HEK293 (cell line): Measurements from ENCODE around the gene FLYWCH1.

Experiments
- CTCF ChIA-PET: fragments of 350-600 bp; formaldehyde crosslinking; extraction: SDS; loops from one replicate; lab custom pipeline; 2021; ENCODE audit warnings: antibody characterized with exemption; lab: Yijun Ruan, JAX
- POLR2A ChIA-PET: fragments of 300-600 bp; formaldehyde crosslinking; extraction: SDS; loops from one replicate; lab custom pipeline; 2020; ENCODE audit warnings: antibody characterized with exemption, inconsistent platforms; lab: Yijun Ruan, JAX
- H3K27ac ChIP-seq: fragments of 200-500 bp; sonication (Bioruptor generic); 2 replicates; pipeline ENCODE4 v1.5.1; 2014; ENCODE audit warnings: low read depth, low read length, control low read depth, inconsistent platforms; ENCODE audit errors: extremely low read depth
- H3K36me3 ChIP-seq, 2 experiments: fragments of 200-500 bp in 1 of 2; sonication (Bioruptor generic) in 1 of 2; 1 replicate in 1 of 2; 2 replicates in 1 of 2; pipeline ENCODE4 v1.5.1; 2014 to 2017; ENCODE audit warnings: inconsistent platforms in 2 of 2, low read length in 2 of 2; ENCODE audit not compliant: control insufficient read depth in 2 of 2, insufficient read depth in 1 of 2
- H3K4me1 ChIP-seq: fragments of 200-500 bp; sonication (Bioruptor generic); 2 replicates; pipeline ENCODE4 v1.5.1; 2014; ENCODE audit warnings: mild to moderate bottlenecking, low read length, inconsistent platforms; ENCODE audit not compliant: control insufficient read depth, insufficient read depth
- H3K4me3 ChIP-seq: 2 replicates; pipeline ENCODE4 v1.5.1; 2011; ENCODE audit warnings: low read depth, mild to moderate bottlenecking, control low read depth, low read length, moderate library complexity
- H3K9me3 ChIP-seq: fragments of 200-500 bp; sonication (Bioruptor generic); 2 replicates; pipeline ENCODE4 v1.5.1; 2014; ENCODE audit warnings: low read depth, low read length, inconsistent platforms; ENCODE audit not compliant: control insufficient read depth, insufficient read depth
- AEBP2 ChIP-seq: fragments of 450-650 bp; formaldehyde crosslinking; IDR thresholded peaks from 2 replicates; pipeline ENCODE4 v1.5.1; 2016; ENCODE audit warnings: missing biosample characterization, missing genetic modification characterization, borderline replicate concordance
- HOXD13 ChIP-seq: sonication (generic); formaldehyde crosslinking; IDR thresholded peaks from 2 replicates; pipeline ENCODE4 v1.8.0; 2022; ENCODE audit warnings: missing genetic modification reagents, borderline replicate concordance
- KLF10 ChIP-seq: fragments of 450-650 bp; IDR thresholded peaks from 2 replicates; pipeline ENCODE4 v1.5.1; 2018; ENCODE audit warnings: missing biosample characterization, mild to moderate bottlenecking, missing genetic modification characterization
- PRDM2 ChIP-seq: fragments of 450-650 bp; formaldehyde crosslinking; IDR thresholded peaks from 2 replicates; pipeline ENCODE4 v1.5.1; 2016; ENCODE audit warnings: missing biosample characterization, missing genetic modification characterization, borderline replicate concordance
- SETDB1 ChIP-seq: IDR thresholded peaks from one replicate; pipeline ENCODE4 v1.6.1; 2017; ENCODE audit warnings: mild to moderate bottlenecking, low read length, moderate library complexity, mixed read lengths; ENCODE audit not compliant: insufficient read length
- TCF7L2 ChIP-seq: IDR thresholded peaks from 2 replicates; pipeline ENCODE4 v1.6.1; 2011; ENCODE audit warnings: low read depth, mild to moderate bottlenecking, inconsistent platforms, low read length, moderate library complexity, borderline replicate concordance
- TSHZ1 ChIP-seq: fragments of 450-650 bp; formaldehyde crosslinking; IDR thresholded peaks from 2 replicates; pipeline ENCODE4 v1.5.1; 2016; ENCODE audit warnings: missing biosample characterization, missing genetic modification characterization, borderline replicate concordance
- ZBTB26 ChIP-seq: fragments of 450-650 bp; formaldehyde crosslinking; optimal IDR thresholded peaks from 2 replicates; pipeline ENCODE3; 2016; ENCODE audit warnings: missing biosample characterization, mild to moderate bottlenecking, missing genetic modification characterization
- ZEB2 ChIP-seq: fragments of 450-650 bp; formaldehyde crosslinking; IDR thresholded peaks from 2 replicates; pipeline ENCODE4 v1.5.1; 2016; ENCODE audit warnings: missing biosample characterization, missing genetic modification characterization
- ZNF140 ChIP-seq: fragments of 450-650 bp; formaldehyde crosslinking; IDR thresholded peaks from 2 replicates; pipeline ENCODE4 v1.5.1; 2016; ENCODE audit warnings: missing biosample characterization, missing genetic modification characterization
- ZNF292 ChIP-seq: fragments of 450-650 bp; formaldehyde crosslinking; IDR thresholded peaks from 2 replicates; pipeline ENCODE4 v1.5.1; 2016; ENCODE audit warnings: low read depth, missing biosample characterization, missing genetic modification characterization, borderline replicate concordance
- ZNF362 ChIP-seq: fragments of 450-650 bp; formaldehyde crosslinking; IDR thresholded peaks from 2 replicates; pipeline ENCODE4 v1.5.1; 2016; ENCODE audit warnings: missing biosample characterization, missing genetic modification characterization
- ZNF366 ChIP-seq: fragments of 450-650 bp; formaldehyde crosslinking; conservative IDR thresholded peaks from 2 replicates; pipeline ENCODE4 v1.5.1; 2016; ENCODE audit warnings: missing biosample characterization, missing genetic modification characterization
- ZNF473 ChIP-seq: fragments of 450-650 bp; formaldehyde crosslinking; IDR thresholded peaks from 2 replicates; pipeline ENCODE4 v1.5.1; 2017; ENCODE audit warnings: missing biosample characterization, missing genetic modification characterization
- ZNF629 ChIP-seq: fragments of 450-650 bp; formaldehyde crosslinking; IDR thresholded peaks from 2 replicates; pipeline ENCODE4 v1.5.1; 2017; ENCODE audit warnings: missing biosample characterization, missing genetic modification characterization
- ZNF645 ChIP-seq: fragments of 450-650 bp; formaldehyde crosslinking; IDR thresholded peaks from 2 replicates; pipeline ENCODE4; 2016; ENCODE audit warnings: missing biosample characterization, missing genetic modification characterization
- ZNF658 ChIP-seq: fragments of 450-650 bp; formaldehyde crosslinking; IDR thresholded peaks from 2 replicates; pipeline ENCODE4; 2016; ENCODE audit warnings: missing biosample characterization, missing genetic modification characterization
- ZNF707 ChIP-seq: fragments of 450-650 bp; formaldehyde crosslinking; IDR thresholded peaks from 2 replicates; pipeline ENCODE4 v1.5.1; 2016; ENCODE audit warnings: missing biosample characterization, missing genetic modification characterization
- ZSCAN18 ChIP-seq: fragments of 450-650 bp; formaldehyde crosslinking; IDR thresholded peaks from 2 replicates; pipeline ENCODE4 v1.5.1; 2016; ENCODE audit warnings: missing biosample characterization, missing genetic modification characterization

FLYWCH1 gene

GRCh38 chr16:2865651-2866050, 46.1 kb upstream of the FLYWCH1 start (continued):
- TF ChIP-seq TSHZ1 (tag by site-specific recombination) (no peak), ZNF645 (tag by site-specific recombination) (no peak), PRDM2 (no peak), TCF7L2 (no peak), AEBP2 (tag by site-specific recombination) (no peak), ZNF707 (no peak), HOXD13 (CRISPR knock-in tag) (no peak), ZNF473 (no peak)

GRCh38 chr16:2866431-2866830, 45.3 kb upstream of the FLYWCH1 start:
- Histone ChIP-seq H3K36me3 (no peaks in the 10 kb centered on the region), H3K27ac (no peak overlapping the region), H3K4me3 (no peak overlapping the region), H3K9me3 (no peaks in the 10 kb centered on the region), H3K4me1 (no peaks in the 10 kb centered on the region)
- ChIA-PET CTCF (interaction anchor here (0.8 to 4.0 kb wide), 2 partner anchors 22 to 27 kb away, joined by 4 to 16 read pairs; no protein-coding TSS in a partner anchor), POLR2A (no interaction called here)
- TF ChIP-seq ZNF140 (tag by site-specific recombination) = no peak
- TF ChIP-seq ZNF366 (tag by site-specific recombination) = no peak
- TF ChIP-seq ZNF629 (tag by site-specific recombination) = no peak
- no peak for TF ChIP-seq ZNF292 (tag by site-specific recombination)
- TF ChIP-seq KLF10 (tag by site-specific recombination) = no peak
- TF ChIP-seq ZNF362 (tag by site-specific recombination) = no peak
- TF ChIP-seq ZBTB26 (tag by site-specific recombination) = no peak
- no peak for TF ChIP-seq SETDB1
- no peak for TF ChIP-seq ZNF658 (tag by site-specific recombination)
- TF ChIP-seq ZEB2 = no peak
- TF ChIP-seq AEBP2 (tag by site-specific recombination) = no peak
- no peak for TF ChIP-seq ZSCAN18 (tag by site-specific recombination)
